ENCODE measurements around the gene RAPGEF1. TPM values are rescaled to one million over a fixed set of nuclear protein-coding genes. Genes with fewer than 3 reads are reported as not detected.
"Not testable (repeated sequence)": the region's sequence is repeated elsewhere in the genome, so short reads cannot be mapped to it uniquely, and the experiment has no call there.

RAPGEF1 gene
- total and polyA plus RNA-seq, 2 experiments from 2014 or later, result 3.3 to 24.1 TPM

DNA sequence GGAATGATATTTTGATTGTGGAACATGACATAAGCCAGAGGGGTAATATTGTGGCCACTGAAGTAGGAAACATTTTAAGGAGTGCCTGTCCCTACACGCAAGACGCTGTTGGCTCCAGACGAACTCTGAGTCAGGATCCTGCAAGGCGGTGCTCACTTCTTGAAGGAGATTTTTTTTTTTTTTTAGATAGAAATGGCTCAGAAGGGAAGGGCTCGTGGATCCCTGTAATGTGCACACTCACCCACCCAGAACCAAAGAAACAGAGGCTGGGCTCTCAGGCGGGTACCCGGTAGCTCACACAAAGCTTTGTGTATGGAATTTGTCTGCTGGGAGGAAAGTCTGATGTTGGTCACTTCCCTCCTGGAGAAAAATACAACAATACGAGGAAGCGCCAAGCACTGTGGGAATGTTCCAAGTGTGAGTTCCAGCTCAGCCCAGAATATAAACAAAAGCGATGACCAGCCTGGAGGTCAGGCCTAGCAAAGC lies 25.7 kb downstream of the RAPGEF1 start:
- in situ Hi-C loops (cut with MboI), result no loop called here

DNA sequence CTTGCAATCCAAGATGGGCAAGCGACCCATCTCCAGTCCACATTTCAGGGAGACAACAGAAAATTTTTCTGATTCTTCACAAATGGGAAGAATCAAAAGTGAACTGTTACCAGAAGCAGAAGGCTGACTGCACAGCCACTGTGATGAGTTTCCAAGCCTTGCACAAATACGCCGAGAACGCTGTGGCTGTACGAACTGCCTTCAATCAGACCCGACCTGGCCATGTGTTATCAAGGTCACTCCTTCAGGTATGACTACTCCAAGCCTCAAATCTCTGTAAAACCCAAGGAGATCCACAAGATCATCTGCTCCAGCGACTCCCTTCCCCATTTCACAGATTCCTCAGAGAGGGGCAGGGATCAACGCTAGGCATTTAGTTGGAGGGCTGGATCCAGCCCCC lies 26.9 kb downstream of the RAPGEF1 start:
- H3K9ac ChIP-seq, result 0 out of 2 replicates have a peak overlapping the region, but pooled peaks have one; percentile 80

More for the DNA sequence above, 25.7 kb downstream of the RAPGEF1 start:
- peak; percentile 97 for DNase-seq
- Histone ChIP-seq H3K9ac (peak overlapping the region; percentile 80), H4K20me1 (ENCODE audit: insufficient read depth) (no peaks in the 10 kb centered on the region), H3K9me2 (ENCODE audit: insufficient read depth) (no peaks in the 10 kb centered on the region), H3K79me2 (ENCODE audit: insufficient read depth) (peaks cover 87% of the 10 kb centered on the region), H3K27ac (peak overlapping the region; percentile 97), H3K4me1 (ENCODE audit: insufficient read depth) (peaks cover 25% of the 10 kb centered on the region), H3K9me3 (ENCODE audit: low read depth) (no peaks in the 10 kb centered on the region), H3K36me3 (ENCODE audit: low read depth) (no peaks in the 10 kb centered on the region), H3K4me2 (ENCODE audit: unreplicated experiment) (peak overlapping the region; percentile 70), H3K27me3 (replicated peaks; ENCODE audit: insufficient read depth) (no peaks in the 10 kb centered on the region), H2AFZ (peak overlapping the region; percentile 67), H3F3A (ENCODE audit: insufficient read depth) (peaks cover 22% of the 10 kb centered on the region), H3K4me3 (peak overlapping the region; percentile 60)
- WGBS, 2 experiments (ENCODE audit: low coverage in 1 of 2, low lambda C conversion rate in 2 of 2, missing lambda C conversion rate in 2 of 2), result 3 to 4% methylated on average over 10 of the region's 10 CpGs
- TF ChIP-seq EZH2phosphoT487 (IDR thresholded peaks at IDR 0.05; ENCODE audit: insufficient read depth, low read depth) (no peak), EZH2 (IDR thresholded peaks at IDR 0.05; ENCODE audit: insufficient read depth, poor library complexity, severe bottlenecking) (no peak)

DNA sequence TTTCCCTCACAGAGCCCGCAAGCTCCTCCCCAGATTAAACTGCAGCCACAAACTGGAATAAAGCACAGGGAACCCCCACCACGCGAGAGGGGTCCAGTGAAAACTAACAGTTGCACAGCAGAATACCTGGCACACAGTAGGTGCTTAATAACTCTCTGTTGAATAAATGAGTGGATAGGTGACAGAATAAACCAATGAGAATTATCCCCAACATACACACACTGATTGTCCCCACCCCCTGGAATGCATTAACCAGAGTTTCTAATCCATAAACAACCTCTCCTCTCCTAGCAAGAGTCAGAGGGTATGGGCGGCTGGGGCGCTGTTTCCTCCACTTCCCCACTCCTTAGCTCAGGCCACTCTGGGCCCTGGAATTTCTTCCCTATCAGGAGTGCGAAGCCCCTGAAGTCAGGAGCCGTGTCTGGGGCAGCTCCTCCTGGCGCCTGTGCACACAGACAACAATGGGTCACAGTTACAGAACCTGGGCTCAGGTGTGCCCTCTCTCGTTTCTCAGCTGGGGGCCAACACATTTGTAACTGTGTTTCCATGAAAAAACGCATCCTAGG lies 27.6 kb downstream of the RAPGEF1 start:
- no peak overlapping the region for H3K27ac ChIP-seq
- peaks cover 76% of the 10 kb centered on the region for H3K79me2 ChIP-seq (ENCODE audit: insufficient read depth)
- H3K9me3 ChIP-seq (ENCODE audit: low read depth), result no peaks in the 10 kb centered on the region
- 91 to 97% methylated on average over 10 of the region's 10 CpGs for WGBS, 2 experiments (ENCODE audit: low coverage in 1 of 2, low lambda C conversion rate in 2 of 2, missing lambda C conversion rate in 2 of 2)
- DNase-seq, result no peak
- no peaks in the 10 kb centered on the region for H3K36me3 ChIP-seq (ENCODE audit: low read depth)
- TF ChIP-seq EZH2phosphoT487 (IDR thresholded peaks at IDR 0.05; ENCODE audit: insufficient read depth, low read depth), result no peak
- TF ChIP-seq EZH2 (IDR thresholded peaks at IDR 0.05; ENCODE audit: insufficient read depth, poor library complexity, severe bottlenecking), result no peak
- H3K4me3 ChIP-seq, result no peak overlapping the region
- no peaks in the 10 kb centered on the region for H3K9me2 ChIP-seq (ENCODE audit: insufficient read depth)
- no peak overlapping the region for H3K4me2 ChIP-seq (ENCODE audit: unreplicated experiment)
- no peak overlapping the region for H2AFZ ChIP-seq
- in situ Hi-C loops (cut with MboI), result no loop called here
- H3K9ac ChIP-seq, result no peak overlapping the region
- H3K27me3 ChIP-seq (replicated peaks; ENCODE audit: insufficient read depth), result no peaks in the 10 kb centered on the region
- H3F3A ChIP-seq (ENCODE audit: insufficient read depth), result peaks cover 36% of the 10 kb centered on the region
- peaks cover 44% of the 10 kb centered on the region for H3K4me1 ChIP-seq (ENCODE audit: insufficient read depth)
- H4K20me1 ChIP-seq (ENCODE audit: insufficient read depth), result no peaks in the 10 kb centered on the region

More for the DNA sequence above, 26.9 kb downstream of the RAPGEF1 start:
- peak overlapping the region; percentile 97; the same call in 1 of the 2 replicates for H3K27ac ChIP-seq
- no peak overlapping the region for H2AFZ ChIP-seq
- H4K20me1 ChIP-seq (ENCODE audit: insufficient read depth), result no peaks in the 10 kb centered on the region
- no peaks in the 10 kb centered on the region for H3K27me3 ChIP-seq (replicated peaks; ENCODE audit: insufficient read depth)
- no peaks in the 10 kb centered on the region for H3K9me2 ChIP-seq (ENCODE audit: insufficient read depth)
- peaks cover 29% of the 10 kb centered on the region for H3F3A ChIP-seq (ENCODE audit: insufficient read depth)
- H3K79me2 ChIP-seq (ENCODE audit: insufficient read depth), result peaks cover 82% of the 10 kb centered on the region
- 96 to 97% methylated on average over 8 of the region's 8 CpGs for WGBS, 2 experiments (ENCODE audit: low coverage in 1 of 2, low lambda C conversion rate in 2 of 2, missing lambda C conversion rate in 2 of 2)
- H3K9me3 ChIP-seq (ENCODE audit: low read depth), result no peaks in the 10 kb centered on the region
- in situ Hi-C loops (cut with MboI), result no loop called here
- DNase-seq, result no peak
- no peak overlapping the region for H3K4me2 ChIP-seq (ENCODE audit: unreplicated experiment)
- peaks cover 37% of the 10 kb centered on the region for H3K4me1 ChIP-seq (ENCODE audit: insufficient read depth)
- no peak overlapping the region for H3K4me3 ChIP-seq
- H3K36me3 ChIP-seq (ENCODE audit: low read depth), result no peaks in the 10 kb centered on the region
- TF ChIP-seq EZH2phosphoT487 (IDR thresholded peaks at IDR 0.05; ENCODE audit: insufficient read depth, low read depth) (no peak), EZH2 (IDR thresholded peaks at IDR 0.05; ENCODE audit: insufficient read depth, poor library complexity, severe bottlenecking) (no peak)

DNA sequence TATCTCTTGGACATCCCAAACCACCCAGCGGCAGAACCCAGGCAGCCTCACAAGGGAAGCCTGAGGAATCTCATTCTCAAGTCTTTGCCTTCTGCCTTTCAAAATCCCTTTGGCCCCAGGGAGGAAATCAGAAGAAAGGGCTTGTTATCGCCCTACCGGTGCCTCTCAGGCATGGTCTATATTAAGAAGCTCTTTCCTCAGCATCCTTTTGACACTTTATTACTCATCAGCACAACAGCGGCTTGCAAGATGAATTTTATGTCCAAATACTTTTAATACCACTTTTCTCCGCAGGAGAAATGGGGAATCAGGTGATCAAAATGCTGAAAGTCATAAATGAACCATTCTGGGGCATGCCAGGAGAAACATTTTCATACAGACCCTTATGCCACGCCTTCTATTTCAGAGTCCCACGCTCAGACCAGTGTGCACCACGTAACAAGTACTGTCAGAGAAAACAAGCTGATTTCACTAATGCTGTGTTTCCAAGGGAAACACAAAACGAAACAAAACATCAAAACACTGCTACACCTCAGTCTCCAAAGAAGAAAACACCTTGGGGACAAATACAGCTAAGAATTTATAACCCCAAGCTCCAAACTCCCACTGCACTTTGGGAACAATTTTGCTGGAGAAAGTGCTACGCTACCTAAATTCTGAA lies 30.0 kb downstream of the RAPGEF1 start:
- Histone ChIP-seq H3K4me1 (ENCODE audit: insufficient read depth) (peaks cover 54% of the 10 kb centered on the region), H3K27ac (peak overlapping the region; percentile 16; the same call in 1 of the 2 replicates)

DNA sequence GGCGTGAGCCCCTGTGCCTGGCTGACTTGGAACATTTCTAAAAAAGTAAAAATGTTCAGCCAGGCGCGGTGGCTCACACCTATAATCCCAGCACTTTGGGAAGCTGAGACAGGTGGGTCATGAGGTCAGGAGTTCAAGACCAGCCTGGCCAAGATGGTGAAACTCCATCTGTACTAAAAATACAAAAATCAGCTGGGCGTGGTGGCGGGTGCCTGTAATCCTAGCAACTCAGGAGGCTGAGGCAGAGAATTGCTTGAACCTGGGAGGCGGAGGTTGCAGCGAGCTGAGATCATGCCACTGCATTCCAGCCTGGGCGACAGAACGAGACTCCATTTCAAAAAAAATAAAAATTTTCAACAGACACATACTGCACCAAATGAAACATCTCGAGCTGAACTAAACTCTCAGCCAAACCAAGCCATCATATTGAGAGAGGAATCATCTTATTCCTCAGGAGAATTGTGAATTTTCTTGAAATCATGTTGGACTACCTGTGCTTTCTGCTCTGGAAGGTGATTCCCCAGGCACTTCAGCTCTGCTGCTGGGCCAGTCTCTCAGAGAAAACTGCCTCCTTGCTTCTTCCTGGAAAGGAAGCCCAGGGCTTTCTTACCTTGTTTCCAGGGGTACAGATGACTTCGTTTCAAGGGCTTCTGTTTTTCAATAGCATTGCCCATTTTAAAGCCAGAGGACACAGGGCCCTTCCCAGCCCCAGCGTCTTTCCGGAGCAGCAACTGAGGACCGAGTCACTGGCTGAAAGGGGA lies 30.7 kb downstream of the RAPGEF1 start:
- H3K27me3 ChIP-seq (replicated peaks; ENCODE audit: insufficient read depth); H3K4me2 ChIP-seq (ENCODE audit: unreplicated experiment); H3K4me3 ChIP-seq; H3K9ac ChIP-seq; H2AFZ ChIP-seq; in situ Hi-C loops (cut with MboI); H3K36me3 ChIP-seq (ENCODE audit: low read depth); H3K9me3 ChIP-seq (ENCODE audit: low read depth); H3K9me2 ChIP-seq (ENCODE audit: insufficient read depth); DNase-seq; H4K20me1 ChIP-seq (ENCODE audit: insufficient read depth): not testable (repeated sequence)
- Histone ChIP-seq H3K27ac (peak overlapping the region; percentile 16; the same call in 1 of the 2 replicates), H3K79me2 (ENCODE audit: insufficient read depth) (peaks cover 81% of the 10 kb centered on the region), H3K4me1 (ENCODE audit: insufficient read depth) (peaks cover 48% of the 10 kb centered on the region), H3F3A (ENCODE audit: insufficient read depth) (peaks cover 33% of the 10 kb centered on the region)
- 91 to 94% methylated on average over 13 to 14 of the region's 14 CpGs for WGBS, 2 experiments (ENCODE audit: low coverage in 1 of 2, low lambda C conversion rate in 2 of 2, missing lambda C conversion rate in 2 of 2)

More for the DNA sequence above, 30.0 kb downstream of the RAPGEF1 start:
- TF ChIP-seq EZH2phosphoT487 (IDR thresholded peaks at IDR 0.05; ENCODE audit: insufficient read depth, low read depth) (no peak), EZH2 (IDR thresholded peaks at IDR 0.05; ENCODE audit: insufficient read depth, poor library complexity, severe bottlenecking) (no peak)
- Histone ChIP-seq H4K20me1 (ENCODE audit: insufficient read depth) (no peaks in the 10 kb centered on the region), H3K9me3 (ENCODE audit: low read depth) (no peaks in the 10 kb centered on the region), H3F3A (ENCODE audit: insufficient read depth) (peaks cover 40% of the 10 kb centered on the region), H3K36me3 (ENCODE audit: low read depth) (no peaks in the 10 kb centered on the region), H2AFZ (no peak overlapping the region), H3K9ac (no peak overlapping the region), H3K27me3 (replicated peaks; ENCODE audit: insufficient read depth) (no peaks in the 10 kb centered on the region), H3K9me2 (ENCODE audit: insufficient read depth) (no peaks in the 10 kb centered on the region), H3K4me2 (ENCODE audit: unreplicated experiment) (no peak overlapping the region), H3K79me2 (ENCODE audit: insufficient read depth) (peaks cover 76% of the 10 kb centered on the region), H3K4me3 (no peak overlapping the region)
- DNase-seq, result peak; percentile 66
- WGBS, 2 experiments (ENCODE audit: low coverage in 1 of 2, low lambda C conversion rate in 2 of 2, missing lambda C conversion rate in 2 of 2), result 62 to 64% methylated on average over 10 of the region's 10 CpGs
- in situ Hi-C loops (cut with MboI), result no loop called here
